ENCODE measurements around the gene TRIM62.
A peak's percentile ranks its signal among the peaks of the same experiment; 100 is the strongest.

Gene TRIM62

DNA sequence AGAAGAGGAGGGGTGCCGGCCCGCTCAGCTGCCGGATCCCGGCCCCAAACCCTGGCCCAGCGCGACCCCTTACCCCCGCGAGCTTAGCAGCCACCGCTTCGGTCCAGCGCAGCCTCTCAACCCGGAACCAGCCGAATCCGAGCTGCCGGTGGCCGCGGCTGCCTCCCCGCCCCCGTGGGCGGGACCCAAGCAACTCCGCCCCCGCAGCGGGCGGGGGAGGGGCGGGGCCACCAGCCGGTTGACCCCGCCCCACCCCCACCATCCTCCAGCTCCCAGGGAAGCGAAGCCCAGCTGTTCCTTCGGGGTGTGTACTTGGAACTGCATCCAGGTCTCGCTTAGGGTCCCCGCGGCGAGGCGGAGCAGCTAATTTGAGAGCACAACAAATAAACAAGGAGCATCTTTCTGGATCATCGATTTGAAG, at the start of gene TRIM62:
TRIM62 (minus strand) TSS at position 123 of the 421 bp plus-strand sequence. CDS start 611 bp downstream, outside the sequence.
- peak; percentile 98 for DNase-seq (ENCODE audit: low spot score)

DNA sequence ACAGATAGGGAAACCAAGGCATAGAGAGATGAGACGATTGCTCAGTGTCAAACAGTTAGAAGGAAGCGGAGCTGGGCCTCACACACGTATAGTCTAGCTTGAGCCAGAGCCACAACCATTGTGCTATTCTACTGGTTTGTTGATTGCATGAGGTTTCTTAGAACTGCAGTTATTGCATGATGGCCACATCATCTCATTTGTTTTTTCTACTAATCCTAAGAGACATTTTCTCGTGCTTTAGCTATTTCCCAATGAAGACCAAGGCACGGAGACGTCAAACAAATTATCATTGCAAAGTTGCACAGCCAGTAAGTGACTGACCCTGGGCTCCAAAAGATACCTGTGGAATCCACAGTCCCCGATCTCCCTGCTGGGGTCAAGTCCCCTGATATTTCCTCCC, 49.3 kb upstream of the TRIM62 start:
- DNase-seq (ENCODE audit: low spot score): no peak

DNA sequence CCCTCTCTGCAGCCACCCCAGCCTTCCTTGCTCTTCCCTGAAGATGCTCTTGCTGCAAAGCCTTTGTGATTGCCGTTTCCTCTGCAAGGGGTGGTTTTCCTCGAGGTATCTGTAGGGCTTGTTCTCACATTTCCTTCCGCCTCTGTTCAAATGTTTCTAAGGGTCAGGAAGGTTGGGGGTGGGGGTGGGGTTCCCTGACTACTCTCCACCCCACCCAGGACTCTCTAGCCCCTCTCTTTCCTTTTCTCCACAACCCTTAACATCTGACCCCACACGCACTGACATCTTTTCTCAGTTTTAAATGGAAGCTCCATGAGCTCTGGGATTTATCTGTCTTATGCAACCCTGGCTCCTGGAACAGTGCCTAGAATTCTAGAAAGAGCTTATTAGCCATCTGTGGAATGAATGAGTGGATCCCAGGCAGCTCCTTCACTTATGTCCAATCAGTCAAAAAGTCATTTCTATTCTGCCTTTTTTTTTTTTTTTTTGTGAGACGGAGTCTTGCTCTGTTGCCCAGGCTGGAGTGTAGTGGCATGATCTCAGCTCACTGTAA, 47.2 kb upstream of the TRIM62 start:
- peak; percentile 67 for DNase-seq (ENCODE audit: low spot score)

DNA sequence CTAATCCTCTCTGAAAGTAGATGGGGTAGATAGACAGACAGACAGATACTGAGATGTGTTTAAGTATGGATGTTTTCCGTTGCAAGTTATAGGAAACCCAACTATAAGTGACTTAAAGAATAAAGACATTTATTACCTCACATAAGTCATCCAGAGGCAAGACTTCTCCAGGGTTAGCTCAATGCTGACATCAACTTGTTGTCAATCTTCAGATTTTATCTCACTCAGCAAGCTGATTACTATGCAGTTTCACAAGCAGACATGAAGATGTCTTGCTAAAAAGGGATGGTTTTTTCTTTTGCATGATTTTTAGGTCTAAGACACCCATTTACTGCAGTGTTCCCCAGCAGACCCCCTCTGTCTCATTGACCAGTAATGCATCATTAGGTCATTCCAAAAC, 43.7 kb upstream of the TRIM62 start:
- no peak for DNase-seq (ENCODE audit: low spot score)

DNA sequence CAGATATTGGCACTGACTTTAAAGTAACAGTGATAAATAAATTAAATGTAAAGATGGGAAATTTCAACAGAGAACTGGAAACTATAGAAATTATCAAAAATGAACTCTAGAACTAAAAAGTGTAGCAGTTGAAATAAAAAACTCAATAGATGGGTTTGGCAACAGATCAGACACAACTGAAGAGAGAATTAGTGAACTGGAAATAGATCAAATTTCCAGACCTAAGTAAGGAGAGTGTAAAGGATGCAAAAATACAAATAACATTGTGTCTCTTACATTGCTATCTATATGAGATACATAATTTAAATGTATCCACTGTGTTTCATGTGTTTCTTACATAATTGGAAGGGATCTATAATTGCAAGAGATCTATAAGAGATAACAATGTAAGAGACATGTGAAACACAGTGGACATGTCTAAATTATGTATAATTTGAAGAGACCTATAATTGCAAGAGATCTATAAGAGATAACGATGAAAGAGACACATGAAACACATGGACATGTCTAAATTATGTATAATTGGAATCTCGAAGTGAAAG, 42.4 kb upstream of the TRIM62 start:
- no peak for DNase-seq (ENCODE audit: low spot score)

DNA sequence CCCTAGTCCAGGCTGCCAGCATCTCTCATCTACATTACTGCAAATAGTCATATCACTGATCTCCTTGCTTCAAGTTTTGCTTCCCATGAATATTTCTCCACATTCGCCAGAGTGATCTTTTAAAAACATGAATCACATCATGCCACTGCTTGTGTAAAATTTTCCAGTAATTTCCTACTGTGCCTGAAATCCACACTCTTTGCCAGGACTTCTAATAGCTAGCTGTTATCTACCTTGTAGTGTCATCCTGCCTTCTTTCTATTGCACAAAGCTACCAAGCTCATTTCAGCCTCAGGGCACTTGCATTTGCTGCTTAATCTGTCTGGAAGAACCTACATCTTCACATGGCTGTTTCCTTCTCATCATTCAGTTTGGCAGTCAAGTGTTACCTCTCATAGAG, 40.5 kb upstream of the TRIM62 start:
- no peak for DNase-seq (ENCODE audit: low spot score)

DNA sequence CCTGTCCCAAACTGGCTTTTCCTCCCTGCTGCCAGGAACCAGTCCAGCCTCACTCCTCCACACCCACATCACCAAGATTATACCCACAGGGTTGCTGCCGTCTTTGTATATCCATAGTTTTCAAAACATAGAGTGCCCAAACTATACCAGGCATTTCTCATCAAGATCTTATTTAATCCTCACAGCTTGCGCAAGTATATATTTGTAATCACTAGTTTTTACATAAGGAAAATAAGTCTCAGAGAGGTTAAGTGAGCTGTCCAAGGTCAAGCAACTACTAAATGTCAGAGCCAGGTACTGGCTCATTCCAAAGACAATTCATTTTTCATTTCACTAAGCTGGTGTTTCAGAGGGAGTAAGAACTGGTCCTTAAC, 39.5 kb upstream of the TRIM62 start:
- DNase-seq (ENCODE audit: low spot score): no peak

DNA sequence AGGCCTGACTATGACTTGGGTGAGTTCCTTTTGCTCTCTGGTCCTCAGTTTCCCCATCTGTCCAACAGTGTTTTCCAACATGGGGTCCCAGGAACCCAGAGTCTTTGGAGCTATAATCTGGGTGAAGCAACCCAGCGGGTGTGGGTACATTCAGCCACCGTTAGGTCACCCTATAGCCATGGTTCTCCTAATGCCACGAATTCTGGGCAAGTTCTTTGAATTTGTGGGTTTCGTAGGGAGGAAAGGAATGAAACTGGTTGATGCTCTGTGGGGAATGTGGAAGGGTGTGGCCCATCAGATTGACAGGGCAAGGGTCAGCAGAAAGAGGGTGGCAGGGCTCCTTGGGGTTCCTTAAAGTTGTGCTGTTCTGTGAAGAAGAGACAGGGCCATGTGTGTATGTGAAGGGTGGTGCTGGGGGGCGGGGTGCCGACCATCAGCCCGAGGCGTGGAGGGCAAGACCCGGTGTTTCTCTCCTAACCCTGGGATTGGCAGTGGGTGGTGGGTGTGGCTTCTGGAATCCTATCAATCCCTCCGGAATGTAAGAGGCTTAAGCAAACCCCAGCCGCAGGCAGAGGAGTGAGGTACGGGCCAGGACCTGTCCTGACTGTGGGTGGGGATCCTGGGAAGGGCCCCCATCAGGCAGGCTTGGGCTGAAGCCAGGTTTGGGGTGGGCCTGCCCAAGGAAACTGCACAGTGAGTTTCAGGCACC, 39.0 kb upstream of the TRIM62 start:
- no peak for DNase-seq (ENCODE audit: low spot score)

DNA sequence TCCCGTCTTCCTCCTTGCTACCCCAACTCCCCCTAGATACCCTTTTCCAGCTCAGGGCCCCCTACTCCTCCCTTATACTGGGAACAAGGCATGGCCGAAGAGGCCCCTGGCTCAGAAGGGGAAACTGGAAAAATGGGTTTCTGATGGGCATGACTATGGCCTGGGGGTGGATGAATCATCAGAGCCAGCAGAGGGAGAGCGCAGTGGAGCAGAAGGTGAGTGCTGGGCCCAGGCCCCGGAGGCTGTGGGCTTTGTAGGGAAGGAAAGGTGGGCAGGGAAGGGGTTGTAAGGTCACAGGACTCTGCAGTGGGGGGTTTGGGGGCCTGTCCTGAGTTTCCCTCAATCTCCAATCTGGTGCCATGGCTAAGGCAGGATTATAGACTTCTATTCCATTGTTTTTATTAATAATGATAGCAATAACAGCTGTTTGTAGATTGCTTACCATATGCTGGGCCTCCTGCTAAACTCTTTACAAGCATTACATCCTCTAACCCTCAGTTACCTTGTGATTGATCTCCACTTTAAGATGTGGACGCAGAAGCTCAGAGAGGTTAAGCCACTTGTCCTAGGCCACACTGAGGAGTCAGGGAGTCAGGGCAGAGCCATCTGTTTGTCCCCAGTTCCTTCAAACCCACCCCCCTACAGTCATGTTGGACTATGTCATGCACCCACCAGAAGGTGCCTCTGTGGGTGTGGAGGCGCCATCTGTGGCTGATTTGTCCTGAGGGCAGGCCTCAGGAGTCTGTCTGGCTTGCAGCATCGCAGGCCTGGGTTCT, 38.2 kb upstream of the TRIM62 start:
- no peak for DNase-seq (ENCODE audit: low spot score)

DNA sequence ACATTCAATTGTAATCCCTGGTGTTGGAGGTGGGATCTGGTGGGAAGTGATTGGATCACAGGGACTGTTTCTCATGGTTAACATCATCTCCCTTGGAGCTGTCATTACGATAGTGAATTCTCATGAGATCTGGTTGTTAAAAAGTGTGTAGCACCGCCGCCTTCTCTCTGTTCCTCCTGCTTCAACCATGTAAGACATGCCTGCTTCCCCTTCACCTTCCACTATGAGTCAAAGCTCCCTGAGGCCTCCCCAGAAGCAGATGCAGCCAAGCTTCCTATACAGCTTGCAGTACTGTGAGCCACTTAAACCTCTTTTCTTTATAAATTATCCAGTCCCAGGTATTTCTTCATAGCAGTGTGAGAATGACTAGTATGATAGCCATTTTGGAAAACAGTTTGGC, 30.1 kb upstream of the TRIM62 start:
- no peak for DNase-seq (ENCODE audit: low spot score)

DNA sequence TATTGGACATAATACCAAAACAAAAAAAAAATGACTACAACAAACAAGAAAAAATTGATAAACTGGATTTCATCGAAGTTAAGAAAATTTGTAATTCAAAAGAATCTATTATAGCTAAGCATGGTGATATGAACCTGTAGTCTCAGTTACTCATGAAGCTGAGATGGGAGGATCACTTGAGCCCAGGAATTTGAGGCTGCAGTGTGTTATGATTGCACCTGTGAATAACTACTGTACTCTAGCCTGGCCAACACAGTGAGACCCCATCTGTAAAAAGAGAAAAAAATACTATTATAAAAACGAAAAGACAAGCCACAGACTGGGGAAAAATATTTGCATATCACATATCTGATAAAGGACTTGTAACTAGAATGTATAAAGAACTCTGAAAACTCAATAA, 24.5 kb upstream of the TRIM62 start:
- no peak for DNase-seq (ENCODE audit: low spot score)

DNA sequence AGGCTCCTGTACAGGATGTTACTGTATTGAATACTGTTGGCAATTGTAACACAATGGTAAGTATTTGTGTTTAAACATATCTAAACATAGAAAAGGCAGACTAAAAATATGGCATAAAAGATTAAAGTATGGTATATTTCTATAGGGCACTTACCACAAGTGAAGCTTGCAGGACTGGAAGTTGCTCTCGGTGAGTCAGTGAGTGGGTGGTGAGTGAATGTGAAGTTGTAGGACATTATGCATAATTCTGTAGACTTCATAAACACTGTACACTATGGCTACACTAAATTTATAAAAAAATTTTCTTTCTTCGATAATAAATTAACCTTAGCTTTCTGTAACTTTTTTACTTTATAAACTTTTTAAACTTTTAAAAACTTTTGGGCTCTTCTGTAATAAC, 13.7 kb upstream of the TRIM62 start:
- no peak for DNase-seq (ENCODE audit: low spot score)

DNA sequence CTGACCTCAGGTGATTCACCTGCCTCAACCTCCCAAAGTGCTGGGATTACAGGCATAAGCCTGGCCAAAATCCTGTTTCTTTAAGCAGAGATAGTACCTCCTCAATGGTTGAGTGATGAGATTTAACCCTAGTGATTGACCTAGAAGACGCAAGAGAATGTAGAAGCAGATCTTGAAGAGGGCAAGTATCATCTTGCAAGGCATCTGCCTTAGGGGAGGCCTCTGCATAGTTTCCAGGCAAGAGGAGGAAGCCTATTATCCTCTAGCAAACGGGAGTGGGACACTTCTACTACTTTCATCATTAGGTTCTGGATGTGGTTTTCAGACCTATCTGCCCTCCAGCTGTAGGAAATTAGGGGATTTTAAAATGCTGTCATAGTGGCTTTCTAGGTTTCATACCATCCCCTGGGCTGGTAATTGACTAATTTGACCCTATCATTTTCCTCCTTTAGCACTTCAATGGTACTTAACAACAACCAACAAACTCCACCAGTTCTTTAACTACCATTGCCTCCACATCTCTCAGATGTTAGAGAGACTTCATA, 10.0 kb upstream of the TRIM62 start:
- DNase-seq (ENCODE audit: low spot score): no peak

DNA sequence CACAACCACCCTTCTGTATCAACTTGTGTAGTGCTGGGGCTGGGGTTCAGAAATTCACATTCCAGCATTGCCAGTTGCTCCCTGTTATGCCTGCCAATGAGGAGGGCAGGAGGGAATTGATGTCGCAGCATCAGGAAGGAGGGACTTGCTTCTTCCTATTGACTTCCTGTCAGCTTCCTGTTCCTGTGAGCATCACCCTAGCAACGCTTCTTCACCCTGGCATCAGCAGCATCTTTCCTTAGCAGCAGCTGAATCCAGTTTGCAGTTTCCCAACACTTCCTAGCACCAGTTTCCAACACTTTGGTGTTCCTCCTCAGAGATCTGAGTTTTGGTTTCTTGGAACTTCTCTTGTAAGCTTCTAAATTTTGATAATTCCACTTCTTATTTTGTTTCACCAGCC, 8.9 kb upstream of the TRIM62 start:
- no peak for DNase-seq (ENCODE audit: low spot score)

DNA sequence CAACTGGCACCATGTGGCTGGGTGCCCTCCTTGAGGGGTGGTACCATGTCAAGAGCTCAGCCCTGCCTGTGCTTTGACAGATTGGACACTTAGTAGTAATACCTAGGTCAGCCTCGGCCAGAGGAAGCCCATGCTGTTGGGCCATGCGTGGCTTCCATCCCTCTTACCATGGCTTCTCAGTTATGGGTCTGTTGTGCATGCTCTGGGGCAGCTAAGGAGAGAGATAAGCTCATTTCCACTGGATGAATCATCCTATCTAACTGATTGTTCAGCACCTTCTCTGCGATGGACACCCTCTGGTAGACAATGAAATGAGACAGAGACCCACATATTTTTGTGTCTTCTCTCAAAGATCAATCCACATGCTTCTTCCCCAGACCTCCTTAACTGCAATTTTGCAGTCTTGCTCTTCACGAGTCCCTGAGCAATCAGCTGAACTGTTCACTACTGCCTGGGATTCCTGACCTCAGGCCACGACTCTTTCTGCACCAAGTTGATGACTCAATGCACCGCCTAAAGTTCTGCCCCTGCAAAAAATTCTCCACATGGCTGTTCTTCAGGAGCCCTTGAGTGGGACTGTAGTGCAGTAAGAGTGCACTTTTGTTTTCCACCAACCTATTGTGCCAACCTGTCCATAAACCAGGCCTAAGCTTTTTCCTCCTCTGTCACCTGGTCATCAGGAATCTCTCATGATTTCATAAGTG, 6.9 kb upstream of the TRIM62 start:
- DNase-seq (ENCODE audit: low spot score): no peak

DNA sequence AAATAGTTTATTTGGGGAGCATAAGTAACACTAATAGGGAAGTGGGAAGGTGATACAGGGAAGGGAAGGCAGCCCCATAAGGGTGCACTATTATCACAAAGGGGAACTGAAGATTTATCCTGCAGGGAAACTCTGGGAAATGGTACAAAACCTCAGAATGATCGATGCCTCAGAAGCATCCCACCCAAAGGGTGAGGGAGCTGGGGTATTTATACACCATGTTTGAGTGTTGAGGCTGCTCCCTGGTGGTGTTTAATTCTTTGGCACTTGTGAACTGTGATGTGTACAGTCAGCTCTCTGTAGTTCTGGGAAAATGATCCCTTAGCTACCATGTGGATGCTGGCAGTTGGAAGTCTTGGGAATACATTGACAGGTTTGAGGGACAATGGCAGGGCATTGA, 5.1 kb upstream of the TRIM62 start:
- no peak for DNase-seq (ENCODE audit: low spot score)

DNA sequence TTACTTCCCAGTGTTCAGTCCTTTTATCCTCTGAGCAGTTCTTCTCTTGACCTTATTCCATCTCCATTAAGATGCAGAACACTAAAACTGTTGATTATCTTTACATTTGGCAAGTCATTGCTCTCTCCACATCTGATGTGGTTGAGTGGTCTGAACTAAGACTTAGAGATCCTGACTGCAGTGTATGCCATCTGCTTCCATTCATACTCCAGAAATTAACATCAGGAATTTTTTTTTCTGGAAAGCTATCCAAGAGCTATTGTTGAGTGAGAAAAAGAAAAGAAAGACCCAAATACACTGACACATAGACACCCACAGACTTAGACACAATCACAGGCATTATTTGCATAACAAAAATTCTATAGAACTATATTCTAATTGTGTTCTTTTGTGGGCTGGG, 3.7 kb upstream of the TRIM62 start:
- DNase-seq (ENCODE audit: low spot score): no peak

DNA sequence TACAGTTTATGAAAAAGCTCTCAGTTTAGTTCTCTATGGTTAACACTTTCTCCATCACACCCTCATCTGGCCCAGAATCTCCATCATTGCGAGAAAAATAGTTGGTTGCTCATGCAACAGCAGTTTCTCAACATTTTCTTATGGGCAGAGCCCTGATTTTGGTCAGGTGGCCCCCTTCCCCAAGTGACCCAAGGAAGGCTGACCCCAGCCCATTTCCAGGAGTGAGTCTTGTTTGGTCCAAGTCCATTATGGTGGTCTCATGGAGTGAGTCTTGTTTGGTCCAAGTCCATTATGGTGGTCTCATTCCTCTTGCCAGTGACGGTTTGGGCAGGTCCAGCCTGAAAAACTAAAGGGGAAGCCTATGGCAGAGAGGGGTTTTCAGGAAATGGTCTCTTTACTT, 1.5 kb upstream of the TRIM62 start:
- no peak for DNase-seq (ENCODE audit: low spot score)

DNA sequence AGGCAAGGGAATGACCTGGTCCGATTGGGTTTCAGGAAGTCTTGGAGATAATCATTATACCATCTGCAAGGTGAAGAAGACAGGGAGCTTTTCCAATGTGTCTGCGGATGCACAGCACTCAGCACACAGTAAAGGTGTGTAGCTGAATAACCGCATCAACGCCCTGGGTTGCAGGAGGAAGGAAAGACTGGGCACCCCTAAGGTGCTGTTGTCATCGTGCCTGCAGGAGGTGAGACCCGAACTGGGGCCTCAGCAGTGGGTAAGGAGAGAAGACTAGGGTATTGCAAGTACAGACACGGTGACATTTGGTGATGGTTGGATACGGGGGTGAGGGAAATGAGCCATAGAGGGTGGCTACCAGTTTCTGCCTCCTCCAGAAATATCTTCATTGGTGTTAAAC, 1.1 kb upstream of the TRIM62 start:
- no peak for DNase-seq (ENCODE audit: low spot score)

DNA sequence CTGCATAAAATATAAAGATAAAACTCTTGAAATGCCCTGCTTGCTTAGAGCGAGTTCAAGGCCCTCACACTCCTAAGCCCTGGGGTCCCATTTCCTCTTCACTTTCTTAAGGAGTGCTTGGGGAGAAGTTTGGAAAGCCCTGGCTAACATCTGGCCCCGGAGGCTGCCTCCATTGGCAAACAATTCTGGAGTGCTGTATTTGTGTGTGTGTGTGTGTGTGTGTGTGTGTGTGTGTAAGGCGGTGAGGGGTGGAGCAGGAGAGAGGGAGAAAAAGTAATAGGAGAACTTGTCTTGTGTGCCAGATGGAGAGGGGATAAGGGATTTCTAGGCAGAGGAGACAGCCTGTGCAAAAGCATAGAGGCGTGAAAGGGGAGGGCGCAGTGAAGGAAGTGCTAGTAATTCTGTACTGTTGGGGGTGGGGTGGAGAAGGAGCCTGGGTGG, 578 bp upstream of the TRIM62 start:
- DNase-seq (ENCODE audit: low spot score): no peak

DNA sequence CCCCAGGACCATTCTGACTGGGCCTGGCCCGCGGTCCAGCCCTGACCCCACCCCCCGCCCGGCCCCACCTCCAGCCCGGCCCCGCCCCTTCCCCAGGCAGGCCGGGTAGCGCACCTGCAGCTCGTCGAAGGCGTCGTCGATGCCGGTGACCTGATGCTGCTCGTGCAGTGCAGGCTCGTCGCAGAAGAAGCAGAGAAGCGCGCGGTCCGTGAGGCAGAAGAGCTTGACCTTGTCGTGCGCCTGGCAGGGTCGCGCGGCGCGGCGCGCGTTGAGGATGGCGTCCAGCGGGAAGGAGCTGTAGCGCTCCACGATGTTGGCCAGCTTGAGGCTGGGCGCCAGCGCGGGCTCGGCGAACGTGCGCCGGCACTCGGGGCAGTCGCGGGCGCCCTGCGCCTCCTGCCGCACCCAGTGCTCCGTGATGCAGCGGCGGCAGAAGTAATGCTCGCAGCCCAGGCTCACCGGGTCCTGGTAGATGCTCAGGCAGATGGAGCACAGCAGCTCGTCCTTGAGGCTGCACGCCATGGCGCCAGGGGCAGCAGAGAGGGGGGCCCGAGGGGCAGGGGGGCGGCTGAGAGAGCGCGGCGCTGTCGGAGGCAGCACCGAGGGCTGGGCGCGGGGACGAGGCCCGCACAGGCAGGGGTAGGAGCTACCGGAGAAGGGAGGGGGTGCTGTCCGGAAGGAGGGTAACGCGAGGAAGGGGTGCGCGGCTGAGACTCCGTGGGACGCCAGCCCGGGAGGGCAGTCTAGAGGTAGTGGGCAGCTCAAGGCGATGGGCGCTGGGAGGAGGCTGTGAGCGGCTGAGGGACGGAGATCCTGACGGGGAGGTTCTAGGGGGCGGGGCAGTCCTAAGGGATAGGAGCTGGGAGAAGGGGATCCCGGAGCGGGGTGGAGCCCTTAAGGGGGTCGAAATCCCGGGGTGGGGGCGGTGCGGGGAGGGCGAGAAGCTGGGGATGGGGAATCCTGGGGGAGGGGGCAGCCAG, 642 bp downstream of the TRIM62 start:
- DNase-seq (ENCODE audit: low spot score): peak; percentile 98

Measured in AG08396 (cell line).